ENCODE measurements around the gene DYNLT4. TPM values are rescaled to one million over a fixed set of nuclear protein-coding genes. Genes with fewer than 3 reads are reported as not detected.

DYNLT4 gene
- total and polyA plus RNA-seq, 2 of the 13 experiments (the other 11 are each of a cell fraction or from before 2014, with no cell fraction given): 0.77 TPM; not detected in 1

- no peak for TF ChIP-seq KLF6 (CRISPR knock-in tag; IDR thresholded peaks at IDR 0.05)
- TF ChIP-seq ZFP90 (CRISPR knock-in tag; IDR thresholded peaks at IDR 0.05; ENCODE audit: borderline replicate concordance): 0 out of 2 replicates have a peak, but pooled peaks have one; percentile 46
- no peak for TF ChIP-seq ETS1 (CRISPR knock-in tag; IDR thresholded peaks at IDR 0.05)
- no peak for TF ChIP-seq SP1 (IDR thresholded peaks at IDR 0.05)
- TF ChIP-seq SP1 (CRISPR knock-in tag; IDR thresholded peaks at IDR 0.05): no peak
- no peak for TF ChIP-seq ZSCAN25 (CRISPR knock-in tag; IDR thresholded peaks at IDR 0.05)
- TF ChIP-seq, protein P1, sequence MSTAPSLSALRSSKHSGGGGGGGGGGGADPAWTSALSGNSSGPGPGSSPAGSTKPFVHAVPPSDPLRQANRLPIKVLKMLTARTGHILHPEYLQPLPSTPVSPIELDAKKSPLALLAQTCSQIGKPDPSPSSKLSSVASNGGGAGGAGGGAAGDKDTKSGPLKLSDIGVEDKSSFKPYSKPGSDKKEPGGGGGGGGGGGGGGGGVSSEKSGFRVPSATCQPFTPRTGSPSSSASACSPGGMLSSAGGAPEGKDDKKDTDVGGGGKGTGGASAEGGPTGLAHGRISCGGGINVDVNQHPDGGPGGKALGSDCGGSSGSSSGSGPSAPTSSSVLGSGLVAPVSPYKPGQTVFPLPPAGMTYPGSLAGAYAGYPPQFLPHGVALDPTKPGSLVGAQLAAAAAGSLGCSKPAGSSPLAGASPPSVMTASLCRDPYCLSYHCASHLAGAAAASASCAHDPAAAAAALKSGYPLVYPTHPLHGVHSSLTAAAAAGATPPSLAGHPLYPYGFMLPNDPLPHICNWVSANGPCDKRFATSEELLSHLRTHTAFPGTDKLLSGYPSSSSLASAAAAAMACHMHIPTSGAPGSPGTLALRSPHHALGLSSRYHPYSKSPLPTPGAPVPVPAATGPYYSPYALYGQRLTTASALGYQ (CRISPR knock-in tag; IDR thresholded peaks at IDR 0.05): 0 out of 2 replicates have a peak, but pooled peaks have one; percentile 45
- TF ChIP-seq MXI1 (IDR thresholded peaks at IDR 0.05; ENCODE audit: borderline replicate concordance, low read depth, low read length): peak; percentile 48; the same call in 1 of the 3 replicates
- 0 out of 2 replicates have a peak, but pooled peaks have one; percentile 30 for TF ChIP-seq BCL6 (CRISPR knock-in tag; IDR thresholded peaks at IDR 0.05)
- no peak for TF ChIP-seq ZNF619 (CRISPR knock-in tag; IDR thresholded peaks at IDR 0.05)
- TF ChIP-seq, protein P2, sequence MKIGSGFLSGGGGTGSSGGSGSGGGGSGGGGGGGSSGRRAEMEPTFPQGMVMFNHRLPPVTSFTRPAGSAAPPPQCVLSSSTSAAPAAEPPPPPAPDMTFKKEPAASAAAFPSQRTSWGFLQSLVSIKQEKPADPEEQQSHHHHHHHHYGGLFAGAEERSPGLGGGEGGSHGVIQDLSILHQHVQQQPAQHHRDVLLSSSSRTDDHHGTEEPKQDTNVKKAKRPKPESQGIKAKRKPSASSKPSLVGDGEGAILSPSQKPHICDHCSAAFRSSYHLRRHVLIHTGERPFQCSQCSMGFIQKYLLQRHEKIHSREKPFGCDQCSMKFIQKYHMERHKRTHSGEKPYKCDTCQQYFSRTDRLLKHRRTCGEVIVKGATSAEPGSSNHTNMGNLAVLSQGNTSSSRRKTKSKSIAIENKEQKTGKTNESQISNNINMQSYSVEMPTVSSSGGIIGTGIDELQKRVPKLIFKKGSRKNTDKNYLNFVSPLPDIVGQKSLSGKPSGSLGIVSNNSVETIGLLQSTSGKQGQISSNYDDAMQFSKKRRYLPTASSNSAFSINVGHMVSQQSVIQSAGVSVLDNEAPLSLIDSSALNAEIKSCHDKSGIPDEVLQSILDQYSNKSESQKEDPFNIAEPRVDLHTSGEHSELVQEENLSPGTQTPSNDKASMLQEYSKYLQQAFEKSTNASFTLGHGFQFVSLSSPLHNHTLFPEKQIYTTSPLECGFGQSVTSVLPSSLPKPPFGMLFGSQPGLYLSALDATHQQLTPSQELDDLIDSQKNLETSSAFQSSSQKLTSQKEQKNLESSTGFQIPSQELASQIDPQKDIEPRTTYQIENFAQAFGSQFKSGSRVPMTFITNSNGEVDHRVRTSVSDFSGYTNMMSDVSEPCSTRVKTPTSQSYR (CRISPR knock-in tag; IDR thresholded peaks at IDR 0.05; ENCODE audit: borderline replicate concordance): no peak
- no peak for TF ChIP-seq ZNF12 (CRISPR knock-in tag; IDR thresholded peaks at IDR 0.05)
- no peak for TF ChIP-seq ZSCAN9 (CRISPR knock-in tag; IDR thresholded peaks at IDR 0.05; ENCODE audit: borderline replicate concordance)
- no peak for TF ChIP-seq GATAD2A (CRISPR knock-in tag; IDR thresholded peaks at IDR 0.05)
- TF ChIP-seq PAWR (CRISPR knock-in tag; IDR thresholded peaks at IDR 0.05; ENCODE audit: borderline replicate concordance): no peak
- no peak for TF ChIP-seq ZNF883 (CRISPR knock-in tag; IDR thresholded peaks at IDR 0.05; ENCODE audit: not compliant biosample characterization)
- no peak for TF ChIP-seq SNAI1 (CRISPR knock-in tag; IDR thresholded peaks at IDR 0.05; ENCODE audit: borderline replicate concordance)
- TF ChIP-seq ZNF160 (CRISPR knock-in tag; IDR thresholded peaks at IDR 0.05): no peak
- TF ChIP-seq, protein P3, sequence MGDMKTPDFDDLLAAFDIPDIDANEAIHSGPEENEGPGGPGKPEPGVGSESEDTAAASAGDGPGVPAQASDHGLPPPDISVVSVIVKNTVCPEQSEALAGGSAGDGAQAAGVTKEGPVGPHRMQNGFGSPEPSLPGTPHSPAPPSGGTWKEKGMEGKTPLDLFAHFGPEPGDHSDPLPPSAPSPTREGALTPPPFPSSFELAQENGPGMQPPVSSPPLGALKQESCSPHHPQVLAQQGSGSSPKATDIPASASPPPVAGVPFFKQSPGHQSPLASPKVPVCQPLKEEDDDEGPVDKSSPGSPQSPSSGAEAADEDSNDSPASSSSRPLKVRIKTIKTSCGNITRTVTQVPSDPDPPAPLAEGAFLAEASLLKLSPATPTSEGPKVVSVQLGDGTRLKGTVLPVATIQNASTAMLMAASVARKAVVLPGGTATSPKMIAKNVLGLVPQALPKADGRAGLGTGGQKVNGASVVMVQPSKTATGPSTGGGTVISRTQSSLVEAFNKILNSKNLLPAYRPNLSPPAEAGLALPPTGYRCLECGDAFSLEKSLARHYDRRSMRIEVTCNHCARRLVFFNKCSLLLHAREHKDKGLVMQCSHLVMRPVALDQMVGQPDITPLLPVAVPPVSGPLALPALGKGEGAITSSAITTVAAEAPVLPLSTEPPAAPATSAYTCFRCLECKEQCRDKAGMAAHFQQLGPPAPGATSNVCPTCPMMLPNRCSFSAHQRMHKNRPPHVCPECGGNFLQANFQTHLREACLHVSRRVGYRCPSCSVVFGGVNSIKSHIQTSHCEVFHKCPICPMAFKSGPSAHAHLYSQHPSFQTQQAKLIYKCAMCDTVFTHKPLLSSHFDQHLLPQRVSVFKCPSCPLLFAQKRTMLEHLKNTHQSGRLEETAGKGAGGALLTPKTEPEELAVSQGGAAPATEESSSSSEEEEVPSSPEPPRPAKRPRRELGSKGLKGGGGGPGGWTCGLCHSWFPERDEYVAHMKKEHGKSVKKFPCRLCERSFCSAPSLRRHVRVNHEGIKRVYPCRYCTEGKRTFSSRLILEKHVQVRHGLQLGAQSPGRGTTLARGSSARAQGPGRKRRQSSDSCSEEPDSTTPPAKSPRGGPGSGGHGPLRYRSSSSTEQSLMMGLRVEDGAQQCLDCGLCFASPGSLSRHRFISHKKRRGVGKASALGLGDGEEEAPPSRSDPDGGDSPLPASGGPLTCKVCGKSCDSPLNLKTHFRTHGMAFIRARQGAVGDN (CRISPR knock-in tag; IDR thresholded peaks at IDR 0.05): peak; percentile 64; the same call in 1 of the 2 replicates
- TF ChIP-seq ZFY (CRISPR knock-in tag; IDR thresholded peaks at IDR 0.05): peak; percentile 39; the same call in 1 of the 2 replicates
- no peak for TF ChIP-seq ZNF792 (CRISPR knock-in tag; IDR thresholded peaks at IDR 0.05)
These were observed 35.9 kb upstream of the DYNLT4 start, which contains the start of gene PTCH2 (continued) for GRCh38 chr1:44842862-44843655.
